GM15510 (cell line): ENCODE data around the gene HK2.

Experiments used
- POLR2A ChIP-seq: IDR thresholded peaks from 3 replicates; pipeline ENCODE4 v1.6.1; 2011; ENCODE audit warnings: borderline replicate concordance; ENCODE audit not compliant: insufficient read length; ENCODE audit errors: extremely low read depth

HK2 gene

DNA sequence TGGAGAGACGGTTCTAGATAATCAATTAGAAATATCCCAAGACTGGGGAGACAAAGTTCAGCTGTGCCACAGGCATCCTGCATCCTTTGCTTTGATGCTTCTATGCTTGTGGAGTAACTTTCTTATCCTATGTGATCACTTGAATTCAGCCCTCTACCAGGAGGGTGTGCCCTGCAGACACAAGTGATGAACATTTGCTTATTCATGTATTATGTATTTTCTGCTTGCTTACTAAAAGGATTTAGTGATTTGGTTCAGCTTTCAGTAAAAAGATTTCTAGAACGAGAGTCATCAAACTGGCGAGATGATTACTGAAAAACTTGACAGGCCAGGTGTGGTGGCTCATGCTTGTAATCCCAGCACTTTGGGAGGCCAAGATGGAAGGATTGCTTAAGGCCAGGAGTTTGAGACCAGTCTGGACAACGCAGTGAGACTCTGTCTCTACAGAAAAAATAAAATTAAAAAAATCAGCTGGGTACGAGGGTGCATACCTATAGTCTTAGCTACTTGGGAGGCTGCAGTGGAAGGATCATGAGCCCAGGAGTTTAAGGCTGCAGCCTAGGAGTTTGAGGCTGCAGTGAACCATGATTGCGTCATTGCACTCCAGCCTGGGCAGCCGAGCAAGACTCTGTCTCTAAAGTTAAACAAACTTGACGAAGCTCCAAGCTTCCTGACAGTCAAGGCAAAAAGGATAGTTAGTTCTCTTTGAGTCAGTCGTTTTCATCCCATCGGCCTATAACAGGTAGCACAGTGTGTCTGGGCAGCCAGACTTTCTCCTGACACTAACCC, 13.3 kb downstream of the HK2 start:
- TF ChIP-seq POLR2A, result no peak

GRCh38 chr2:74849228-74849892, 15.4 kb downstream of the HK2 start:
- no peak for TF ChIP-seq POLR2A

- TF ChIP-seq POLR2A, result no peak
Measured at GRCh38 chr2:74850496-74851190, 16.7 kb downstream of the HK2 start.

DNA sequence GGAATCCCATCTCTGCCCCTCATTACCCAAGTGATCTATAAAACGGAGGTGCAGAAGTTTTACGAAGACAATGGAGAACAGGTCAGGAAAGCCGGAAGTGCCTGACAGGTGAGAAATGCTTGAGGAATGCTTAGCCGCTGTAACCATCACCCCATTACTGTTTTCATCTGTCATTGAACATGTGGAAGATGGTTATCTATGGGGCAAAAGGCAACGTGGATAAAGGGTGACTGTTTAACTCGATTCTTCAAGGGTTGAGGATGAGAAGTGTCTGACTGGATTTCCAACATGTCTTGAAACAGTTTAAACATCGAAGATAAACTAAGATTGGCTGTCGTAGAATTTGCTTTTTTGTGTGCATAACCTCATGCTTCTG, 17.3 kb downstream of the HK2 start:
- TF ChIP-seq POLR2A, result no peak

DNA sequence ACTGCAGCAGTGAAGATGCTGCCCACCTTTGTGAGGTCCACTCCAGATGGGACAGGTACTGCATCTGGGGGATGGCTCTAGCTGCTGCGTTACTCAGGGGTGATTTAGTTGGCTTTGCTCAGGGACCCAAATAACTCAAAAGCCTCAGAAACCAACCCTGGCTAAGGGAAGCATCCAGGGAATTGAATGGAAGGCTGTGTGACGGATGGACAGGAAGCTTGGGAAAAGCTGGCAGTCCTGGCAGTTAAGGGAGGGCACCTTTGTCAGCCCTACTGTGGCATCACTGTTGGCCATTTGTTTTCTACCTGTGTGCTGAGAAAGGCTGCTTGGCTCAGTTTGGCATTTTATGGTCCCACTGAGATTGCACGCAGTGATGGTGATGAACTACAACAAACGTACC, 20.5 kb downstream of the HK2 start:
- TF ChIP-seq POLR2A, result no peak

- no peak for TF ChIP-seq POLR2A
Measured at GRCh38 chr2:74856004-74856578, 22.2 kb downstream of the HK2 start.

- TF ChIP-seq POLR2A, result no peak
Measured at GRCh38 chr2:74856599-74856998, 22.7 kb downstream of the HK2 start.

GRCh38 chr2:74857215-74857614, 23.3 kb downstream of the HK2 start:
- no peak for TF ChIP-seq POLR2A

- TF ChIP-seq POLR2A, result no peak
Measured at GRCh38 chr2:74857725-74858124, 23.8 kb downstream of the HK2 start.

DNA sequence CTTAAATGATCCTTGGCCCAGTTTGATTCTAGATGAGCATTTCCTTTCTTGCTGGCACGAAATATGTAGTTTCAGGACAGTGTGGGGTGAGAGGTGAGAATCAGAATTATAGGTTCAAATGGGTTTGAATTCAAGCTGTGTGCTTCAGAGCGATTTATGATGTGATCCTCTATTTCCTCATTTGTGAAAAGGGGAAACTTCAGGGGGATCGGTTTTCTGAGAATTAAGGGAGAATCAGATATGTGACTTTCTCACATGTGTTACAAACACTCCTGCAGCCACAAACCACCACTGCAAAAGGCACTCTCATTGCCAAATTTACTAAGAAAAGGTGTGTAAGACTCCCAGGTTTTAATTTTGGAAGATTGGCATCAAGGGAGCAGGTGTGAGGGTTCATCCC, 24.4 kb downstream of the HK2 start:
- no peak for TF ChIP-seq POLR2A

DNA sequence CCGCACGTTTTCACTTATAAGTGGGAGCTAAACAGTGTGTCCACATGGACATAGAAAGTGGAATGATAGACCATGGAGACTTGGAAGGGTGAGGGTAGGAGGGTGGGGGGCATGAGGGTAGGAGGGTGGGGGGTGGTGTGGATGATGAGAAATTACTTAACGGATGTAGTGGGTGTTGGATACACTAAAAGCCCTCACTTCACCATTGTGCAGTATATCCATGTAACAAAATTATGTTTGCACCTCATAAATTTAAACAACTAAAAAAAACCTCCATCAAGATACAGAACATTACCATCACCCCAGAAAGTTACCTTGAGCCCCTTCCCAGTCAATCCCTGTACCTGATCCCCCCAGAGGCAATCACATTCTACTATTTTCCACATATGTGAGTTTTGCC, 26.2 kb downstream of the HK2 start:
- TF ChIP-seq POLR2A, result no peak

DNA sequence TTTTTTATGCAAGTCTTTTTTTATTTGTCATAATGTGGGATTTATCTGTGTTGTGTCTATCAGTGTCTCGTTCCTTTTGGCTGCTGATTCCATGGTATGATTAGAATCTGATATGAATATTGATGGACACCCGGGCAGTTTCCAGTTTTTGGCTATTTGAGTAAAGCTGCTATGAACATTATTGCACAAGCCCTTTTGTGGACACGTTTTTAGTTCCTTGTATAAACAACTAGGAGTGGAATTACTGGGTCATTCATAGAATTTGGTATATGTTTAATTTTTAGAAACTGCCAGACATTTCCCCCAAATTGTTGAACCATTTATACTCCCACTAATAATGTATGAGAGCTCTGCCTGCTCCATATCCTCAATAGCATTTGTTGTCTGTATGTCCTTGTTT, 26.6 kb downstream of the HK2 start:
- no peak for TF ChIP-seq POLR2A

DNA sequence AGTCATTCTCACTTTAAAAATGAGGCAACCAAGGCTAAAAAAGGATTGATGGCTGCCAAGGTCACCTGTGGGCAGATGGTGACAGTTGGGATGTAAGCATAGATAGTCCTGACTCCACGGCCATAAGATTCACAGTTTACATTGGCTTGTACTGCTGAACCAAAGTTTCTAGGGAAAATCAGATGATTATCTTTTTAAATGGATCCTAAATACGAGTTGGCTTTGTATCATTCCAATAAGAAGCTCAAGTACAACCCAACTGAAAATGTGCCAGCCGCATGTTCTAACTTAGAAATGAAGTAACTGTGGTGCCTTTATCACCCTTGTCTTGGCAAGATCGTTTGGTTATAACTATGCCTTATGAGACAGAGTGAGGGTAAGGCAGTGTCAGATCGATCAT, 27.6 kb downstream of the HK2 start:
- TF ChIP-seq POLR2A, result no peak

DNA sequence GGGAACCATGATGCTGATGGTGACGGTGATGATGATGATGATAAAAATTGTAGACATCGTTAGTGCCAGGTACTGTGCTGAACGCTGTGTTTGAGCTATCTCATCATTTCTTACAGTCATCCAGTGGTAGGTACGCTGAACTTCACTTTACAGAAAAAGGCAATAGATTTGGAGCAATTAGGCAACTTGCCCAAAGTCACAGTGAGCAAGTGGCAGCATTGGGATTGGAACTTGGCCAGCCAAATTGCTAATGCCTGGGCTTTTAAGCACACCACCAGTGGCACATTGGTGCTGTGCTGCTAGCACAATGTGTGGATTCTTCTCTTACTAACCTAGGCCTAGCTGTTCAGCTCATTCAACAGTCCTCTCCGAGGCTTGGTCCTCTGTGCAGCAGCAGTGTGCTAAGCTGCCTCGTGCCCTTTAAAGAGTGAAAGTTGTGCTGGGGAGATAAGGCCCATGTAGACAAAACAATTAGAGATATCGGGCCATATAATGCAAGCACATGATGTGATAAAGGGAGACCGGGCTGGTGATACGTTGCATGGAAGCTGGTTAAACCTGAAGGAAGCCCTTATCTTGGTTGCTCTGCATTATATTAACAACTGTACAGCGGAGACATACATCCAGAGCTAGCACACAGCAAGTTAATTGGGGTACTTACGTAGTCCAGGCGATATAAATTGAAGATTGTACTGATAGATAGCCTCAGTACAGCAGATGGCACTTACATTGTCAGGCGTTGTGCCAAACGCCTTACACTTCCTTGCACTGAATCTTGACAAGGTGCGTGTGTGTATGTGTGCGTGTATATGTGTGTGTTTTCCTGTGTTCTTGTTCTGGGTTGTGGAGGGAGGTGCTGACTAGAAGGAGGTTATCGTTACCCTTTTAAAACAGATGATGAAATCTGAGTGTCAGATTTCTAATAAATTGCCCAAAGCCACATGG, 28.4 kb downstream of the HK2 start:
- TF ChIP-seq POLR2A, result no peak

- no peak for TF ChIP-seq POLR2A
Measured at GRCh38 chr2:74863802-74864248, 29.9 kb downstream of the HK2 start.
